Ectodermal cell (in vitro differentiated cells): ENCODE results near the gene USB1.
"Not testable (repeated sequence)": the region's sequence is repeated elsewhere in the genome, so short reads cannot be mapped to it uniquely, and the experiment has no call there.

ENCODE experiments used
- H3K27ac ChIP-seq: 2 replicates; pipeline ENCODE4 v1.7.0; 2013; ENCODE audit warnings: mild to moderate bottlenecking, low read depth, low read length; ENCODE audit not compliant: insufficient read depth, poor library complexity, severe bottlenecking
- H3K27me3 ChIP-seq: 2 replicates; pipeline ENCODE4 v1.7.0; 2013; ENCODE audit warnings: mild to moderate bottlenecking, low read length; ENCODE audit not compliant: insufficient read depth, control insufficient read depth, poor library complexity, severe bottlenecking
- H3K36me3 ChIP-seq: one replicate; pipeline ENCODE4 v1.7.0; 2013; ENCODE audit warnings: low read length; ENCODE audit not compliant: control insufficient read depth, insufficient read depth
- H3K4me1 ChIP-seq: one replicate; pipeline ENCODE4 v1.7.0; 2013; ENCODE audit warnings: low read length; ENCODE audit not compliant: control insufficient read depth, insufficient read depth
- H3K4me3 ChIP-seq: 2 replicates; pipeline ENCODE4 v1.7.0; 2013; ENCODE audit warnings: low read depth, low read length, control low read depth; ENCODE audit not compliant: insufficient read depth
- H3K9me3 ChIP-seq: 2 replicates; pipeline ENCODE4 v1.7.0; 2013; ENCODE audit warnings: mild to moderate bottlenecking, low read length, moderate library complexity; ENCODE audit not compliant: control insufficient read depth
- WGBS, 2 experiments: methylation state at CpG; one replicate each; pipeline ENCODE4 v1.1.7; 2013; ENCODE audit warnings: missing lambda C conversion rate in 2 of 2; 5-methylcytosine and 5-hydroxymethylcytosine counted together

Gene USB1

DNA sequence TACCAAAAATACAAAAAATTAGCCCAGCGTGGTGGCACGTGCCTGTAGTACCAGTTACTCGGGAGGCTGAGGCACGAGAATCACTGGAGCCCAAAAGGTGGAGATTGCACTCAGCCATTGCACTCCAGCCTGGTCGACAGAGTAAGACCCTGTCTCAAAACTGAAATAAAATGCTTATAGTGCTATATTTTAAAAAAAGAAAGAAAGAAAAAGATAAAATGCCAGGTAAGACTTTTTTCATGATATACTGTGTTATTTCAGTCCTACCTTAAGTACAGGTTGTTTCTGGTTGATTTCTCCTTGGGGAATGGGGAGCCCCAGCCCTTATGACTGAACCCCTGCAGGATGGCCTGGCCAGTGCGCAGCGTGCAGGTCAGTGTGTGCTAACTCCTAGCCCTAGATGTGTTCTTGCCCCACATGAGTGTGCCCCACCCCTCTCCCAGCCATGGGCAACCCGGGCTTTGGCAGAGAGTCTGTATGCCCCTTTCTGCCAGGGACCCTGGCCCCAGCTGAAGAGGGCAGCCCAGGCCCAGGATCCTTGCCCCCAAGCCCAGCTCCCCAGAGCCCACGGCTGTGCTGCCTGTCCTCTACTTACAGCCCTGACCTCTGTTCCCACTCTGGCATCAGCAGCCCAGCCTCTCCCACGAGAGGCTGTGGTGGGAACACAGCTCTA is 31.6 kb upstream of the USB1 start:
- no peaks in the 10 kb centered on the region for H3K9me3 ChIP-seq
- WGBS, 2 experiments: 92 to 93% methylated on average over 10 of the region's 10 CpGs
- H3K36me3 ChIP-seq: no peaks in the 10 kb centered on the region
- no peak overlapping the region for H3K4me3 ChIP-seq
- H3K27ac ChIP-seq: no peak overlapping the region
- H3K4me1 ChIP-seq: no peaks in the 10 kb centered on the region
- H3K27me3 ChIP-seq: no peaks in the 10 kb centered on the region

DNA sequence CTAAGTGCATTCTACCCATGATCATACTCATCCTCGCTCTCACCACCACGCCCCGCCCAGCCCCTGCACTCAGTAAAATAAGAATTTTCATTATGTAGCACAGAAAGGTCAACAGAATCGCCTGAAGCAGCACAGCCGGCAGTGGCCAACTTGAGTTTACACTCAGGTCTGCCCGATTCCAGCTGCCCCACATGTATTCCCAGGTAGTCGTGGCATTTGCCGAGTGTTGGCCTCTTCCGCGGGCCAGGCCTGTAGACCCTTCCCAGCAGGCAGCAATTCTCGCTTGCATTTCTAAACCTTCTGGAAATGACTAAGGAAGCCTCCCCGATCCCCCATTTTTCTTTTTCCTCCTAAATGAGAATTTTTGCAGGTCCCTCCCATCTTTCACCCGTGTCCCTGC is 30.9 kb upstream of the USB1 start:
- Histone ChIP-seq H3K27me3 (no peaks in the 10 kb centered on the region), H3K36me3 (no peaks in the 10 kb centered on the region), H3K27ac (no peak overlapping the region), H3K9me3 (no peaks in the 10 kb centered on the region), H3K4me3 (no peak overlapping the region), H3K4me1 (no peaks in the 10 kb centered on the region)
- WGBS, 2 experiments: 79 to 83% methylated on average over 13 of the region's 13 CpGs

DNA sequence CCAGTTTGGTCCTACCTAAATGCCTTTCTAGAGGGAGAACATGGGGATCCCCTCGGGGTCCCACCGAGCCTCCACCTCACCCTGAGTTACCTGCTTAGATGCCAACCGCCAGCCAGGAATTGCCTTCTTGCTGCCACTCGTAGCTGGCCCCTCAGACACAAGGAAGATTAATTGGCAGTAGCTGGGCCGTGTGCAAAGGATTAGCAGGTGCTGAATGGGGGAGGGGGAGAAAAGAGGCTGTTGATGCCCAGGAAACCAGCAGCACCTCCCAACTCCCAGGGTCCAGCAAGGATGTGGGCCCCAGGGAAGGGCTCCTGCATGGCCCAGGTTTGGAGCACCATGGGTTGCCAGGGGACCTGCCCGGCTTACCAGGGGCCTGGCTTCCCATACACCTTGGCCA is 30.2 kb upstream of the USB1 start, which contains the start of gene CNGB1:
Gene CNGB1 (minus strand): TSS at position 159 of the 400 bp plus-strand sequence. CDS start 3,842 bp downstream, outside the sequence.
- H3K4me1 ChIP-seq: peaks cover 5% of the 10 kb centered on the region
- H3K27me3 ChIP-seq: no peaks in the 10 kb centered on the region
- 82 to 87% methylated on average over 6 of the region's 6 CpGs for WGBS, 2 experiments
- H3K36me3 ChIP-seq: no peaks in the 10 kb centered on the region
- H3K4me3 ChIP-seq: no peak within 1 kb of the TSS
- no peak within 1 kb of the TSS for H3K27ac ChIP-seq
- no peaks in the 10 kb centered on the region for H3K9me3 ChIP-seq

- Histone ChIP-seq H3K27me3 (no peaks in the 10 kb centered on the region), H3K4me1 (peaks cover 9% of the 10 kb centered on the region), H3K27ac (no peak overlapping the region), H3K4me3 (no peak overlapping the region), H3K9me3 (no peaks in the 10 kb centered on the region), H3K36me3 (no peaks in the 10 kb centered on the region)
- WGBS, 2 experiments: 86 to 100% methylated on average over 1 of the region's 1 CpG
Observed at GRCh38 chr16:57971848-57972247, 29.4 kb upstream of the USB1 start.

DNA sequence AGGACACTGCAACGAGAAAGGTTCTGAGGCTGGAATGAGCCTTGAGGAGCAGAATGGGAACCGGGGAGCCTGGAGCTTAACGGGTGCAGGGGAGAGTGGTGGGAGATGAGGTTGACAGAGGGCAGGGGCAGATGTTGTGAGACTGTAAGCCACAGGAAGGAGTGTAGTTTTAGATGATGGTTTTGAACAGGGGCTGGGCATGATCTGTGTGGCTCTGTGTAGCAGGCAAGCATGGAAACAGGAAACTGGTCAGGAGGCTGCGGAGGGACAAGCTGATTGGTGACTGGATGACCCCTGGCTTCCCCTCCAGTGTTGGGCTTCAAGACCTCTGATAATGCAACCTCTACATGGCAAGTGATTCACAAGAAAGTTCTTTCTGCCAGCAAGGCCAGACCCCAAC is 28.9 kb upstream of the USB1 start:
- WGBS, 2 experiments: 88 to 91% methylated on average over 4 of the region's 4 CpGs
- Histone ChIP-seq H3K36me3 (no peaks in the 10 kb centered on the region), H3K27me3 (no peaks in the 10 kb centered on the region), H3K4me3 (no peak overlapping the region), H3K4me1 (peaks cover 9% of the 10 kb centered on the region), H3K9me3 (no peaks in the 10 kb centered on the region), H3K27ac (no peak overlapping the region)

- Histone ChIP-seq H3K27ac (no peak overlapping the region), H3K4me1 (peaks cover 9% of the 10 kb centered on the region), H3K27me3 (no peaks in the 10 kb centered on the region), H3K4me3 (no peak overlapping the region), H3K36me3 (no peaks in the 10 kb centered on the region), H3K9me3 (no peaks in the 10 kb centered on the region)
- 74 to 84% methylated on average over 2 of the region's 2 CpGs for WGBS, 2 experiments
Observed at GRCh38 chr16:57976331-57976796, 24.8 kb upstream of the USB1 start.

- Histone ChIP-seq H3K27me3 (no peaks in the 10 kb centered on the region), H3K4me1 (peaks cover 9% of the 10 kb centered on the region), H3K9me3 (no peaks in the 10 kb centered on the region), H3K27ac (no peak overlapping the region), H3K36me3 (no peaks in the 10 kb centered on the region), H3K4me3 (no peak overlapping the region)
- 89 to 90% methylated on average over 11 of the region's 12 CpGs for WGBS, 2 experiments
Observed at GRCh38 chr16:57977418-57978069, 23.7 kb upstream of the USB1 start.

DNA sequence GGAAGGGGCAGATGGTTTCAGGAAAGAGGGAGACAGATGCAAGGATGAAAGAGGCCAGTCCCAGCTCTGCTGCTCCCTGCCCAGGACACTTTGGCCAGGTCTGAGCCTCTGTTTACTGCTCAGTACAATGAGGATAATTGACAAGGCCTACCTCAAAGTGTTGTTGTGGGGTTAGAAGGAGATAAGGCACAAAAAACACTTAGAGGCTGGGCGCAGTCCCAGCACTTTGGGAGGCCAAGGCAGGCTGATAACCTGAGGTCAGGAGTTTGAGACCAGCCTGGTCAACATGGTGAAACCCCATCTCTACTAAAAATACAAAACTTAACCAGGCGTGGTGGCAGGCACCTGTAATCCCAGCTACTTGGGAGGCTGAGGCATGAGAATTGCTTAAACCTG is 23.1 kb upstream of the USB1 start:
- H3K9me3 ChIP-seq, H3K27me3 ChIP-seq, H3K36me3 ChIP-seq, H3K4me3 ChIP-seq, H3K27ac ChIP-seq, H3K4me1 ChIP-seq: not testable (repeated sequence)
- 96 to 98% methylated on average over 2 of the region's 2 CpGs for WGBS, 2 experiments

- Histone ChIP-seq H3K4me1 (peaks cover 9% of the 10 kb centered on the region), H3K9me3 (no peaks in the 10 kb centered on the region), H3K27me3 (peaks cover 5% of the 10 kb centered on the region), H3K4me3 (no peak overlapping the region), H3K36me3 (no peaks in the 10 kb centered on the region), H3K27ac (no peak overlapping the region)
- WGBS, 2 experiments: 90 to 92% methylated on average over 11 of the region's 11 CpGs
Observed at GRCh38 chr16:57979006-57979585, 22.1 kb upstream of the USB1 start.

GRCh38 chr16:57981636-57982035 is 19.6 kb upstream of the USB1 start:
- Histone ChIP-seq H3K36me3 (no peaks in the 10 kb centered on the region), H3K9me3 (no peaks in the 10 kb centered on the region), H3K4me3 (no peak overlapping the region), H3K4me1 (peaks cover 12% of the 10 kb centered on the region), H3K27me3 (peaks cover 30% of the 10 kb centered on the region), H3K27ac (no peak overlapping the region)
- WGBS, 2 experiments: 93 to 94% methylated on average over 6 to 7 of the region's 7 CpGs
